Adrenal gland (tissue), 5 donors: ENCODE measurements around the gene GPATCH4.

Experiments
- POLR2A ChIP-seq, 2 donors: fragments of 450-650 bp; IDR thresholded peaks; one replicate each; pipeline ENCODE4 v1.6.1; 2017; ENCODE audit warnings: antibody characterized with exemption in 2 of 2, mild to moderate bottlenecking in 2 of 2, moderate library complexity in 1 of 2
- TF ChIP-seq, protein P1 (sequence below), 6 experiments: fragments of 450-650 bp in 4 of 6; fragments of 200-600 bp in 2 of 6; sonication (generic) in 1 of 6; IDR thresholded peaks; 1 replicate in 5 of 6; 2 replicates in 1 of 6; pipeline versions ENCODE4 v1.5.1 to v1.8.0; 2016 to 2021; ENCODE audit warnings: antibody characterized with exemption in 6 of 6, mild to moderate bottlenecking in 2 of 6, moderate library complexity in 1 of 6
- donor health status: DM: no; HTN: no; CAD: no.

DNA sequence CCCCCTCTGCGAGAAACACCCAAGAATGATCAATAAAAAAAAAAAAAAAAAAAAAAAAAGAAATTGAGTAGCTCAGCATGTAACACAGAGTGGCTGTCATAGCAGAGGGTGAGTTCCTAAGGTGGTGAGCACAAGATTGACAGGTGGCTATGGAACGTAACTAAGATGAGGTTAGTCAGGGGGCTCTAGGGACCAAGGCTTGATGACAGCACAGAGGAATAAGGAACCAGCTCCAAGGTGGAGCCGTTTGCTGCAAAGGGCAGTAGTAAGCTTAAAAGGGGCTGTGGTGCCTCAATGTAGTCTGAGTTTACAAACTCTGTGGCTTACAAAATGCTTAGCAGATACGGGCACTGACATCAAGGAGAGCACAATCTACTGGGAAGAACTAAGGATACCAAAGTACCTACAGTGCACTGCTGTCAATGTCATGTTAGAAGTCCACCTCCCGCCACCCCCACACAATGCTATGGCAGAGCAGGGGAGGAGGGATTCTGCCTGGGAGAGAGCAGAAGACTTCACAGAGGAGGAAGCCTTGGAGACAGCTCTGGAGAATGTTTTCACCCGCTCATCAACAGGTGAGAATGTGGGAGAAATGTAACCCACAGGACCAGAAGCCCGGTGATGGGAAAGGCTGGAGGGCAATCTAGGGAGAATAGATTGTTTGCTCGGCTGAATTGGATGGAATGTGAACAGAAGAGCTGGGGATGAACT lies 42.0 kb downstream of the GPATCH4 start:
- TF ChIP-seq POLR2A (IDR thresholded peaks at IDR 0.05) = no peak
- TF ChIP-seq, protein P1, sequence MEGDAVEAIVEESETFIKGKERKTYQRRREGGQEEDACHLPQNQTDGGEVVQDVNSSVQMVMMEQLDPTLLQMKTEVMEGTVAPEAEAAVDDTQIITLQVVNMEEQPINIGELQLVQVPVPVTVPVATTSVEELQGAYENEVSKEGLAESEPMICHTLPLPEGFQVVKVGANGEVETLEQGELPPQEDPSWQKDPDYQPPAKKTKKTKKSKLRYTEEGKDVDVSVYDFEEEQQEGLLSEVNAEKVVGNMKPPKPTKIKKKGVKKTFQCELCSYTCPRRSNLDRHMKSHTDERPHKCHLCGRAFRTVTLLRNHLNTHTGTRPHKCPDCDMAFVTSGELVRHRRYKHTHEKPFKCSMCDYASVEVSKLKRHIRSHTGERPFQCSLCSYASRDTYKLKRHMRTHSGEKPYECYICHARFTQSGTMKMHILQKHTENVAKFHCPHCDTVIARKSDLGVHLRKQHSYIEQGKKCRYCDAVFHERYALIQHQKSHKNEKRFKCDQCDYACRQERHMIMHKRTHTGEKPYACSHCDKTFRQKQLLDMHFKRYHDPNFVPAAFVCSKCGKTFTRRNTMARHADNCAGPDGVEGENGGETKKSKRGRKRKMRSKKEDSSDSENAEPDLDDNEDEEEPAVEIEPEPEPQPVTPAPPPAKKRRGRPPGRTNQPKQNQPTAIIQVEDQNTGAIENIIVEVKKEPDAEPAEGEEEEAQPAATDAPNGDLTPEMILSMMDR (IDR thresholded peaks at IDR 0.05) = no peak
